Memory B cell (primary cell): ENCODE measurements around the gene ANP32A.

Source experiments
- ATAC-seq: fragments of 150-1000 bp; cut with Tn5 transposase; 2 replicates; pipeline ENCODE4 v1.10.0; 2021; ENCODE audit warnings: low read depth, mild to moderate bottlenecking, moderate library complexity
- DNase-seq, 2 donors: peaks; one replicate each; pipeline ENCODE4 v3.0.0; 2022; ENCODE audit warnings: low spot score in 2 of 2
- H3K27ac Mint-ChIP-seq: one replicate; pipeline ENCODE4 v1.8.0; 2022; ENCODE audit warnings: mild to moderate bottlenecking, moderate library complexity, mixed read lengths
- H3K27me3 Mint-ChIP-seq: one replicate; pipeline ENCODE4 v1.8.0; 2022; ENCODE audit warnings: mixed read lengths
- H3K36me3 Mint-ChIP-seq: one replicate; pipeline ENCODE4 v1.8.0; 2022; ENCODE audit warnings: mild to moderate bottlenecking, mixed read lengths
- H3K4me1 Mint-ChIP-seq: one replicate; pipeline ENCODE4 v1.8.0; 2022; ENCODE audit warnings: mixed read lengths
- H3K4me3 Mint-ChIP-seq: one replicate; pipeline ENCODE4 v1.8.0; 2022; ENCODE audit warnings: mild to moderate bottlenecking, moderate library complexity, mixed read lengths
- H3K9me3 Mint-ChIP-seq: one replicate; pipeline ENCODE4 v1.8.0; 2022; ENCODE audit warnings: mixed read lengths

The ANP32A gene

DNA sequence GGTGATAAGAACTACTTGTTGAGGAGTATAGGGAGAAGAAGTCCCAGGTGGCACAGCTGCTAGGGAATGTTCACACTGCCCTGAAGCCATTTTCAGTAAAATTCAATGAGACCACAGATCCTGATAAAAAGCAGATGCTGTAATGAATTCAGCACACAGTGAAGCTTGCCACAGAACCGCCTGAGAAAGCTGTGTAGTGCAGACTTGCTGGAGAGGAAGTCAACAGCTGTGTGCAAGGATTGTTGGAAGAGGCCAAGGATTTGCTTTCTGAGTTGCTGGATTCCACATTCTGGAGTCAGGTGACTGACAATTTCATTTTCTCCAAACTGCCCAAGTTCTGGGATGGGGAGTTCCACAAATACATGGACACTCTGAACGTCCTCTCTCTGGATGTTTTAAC, 70.9 kb downstream of the ANP32A start:
- no peaks in the 10 kb centered on the region for H3K9me3 Mint-ChIP-seq
- no peaks in the 10 kb centered on the region for H3K27me3 Mint-ChIP-seq
- no peaks in the 10 kb centered on the region for H3K36me3 Mint-ChIP-seq
- DNase-seq (no peak), ATAC-seq (no peak)
- no peak overlapping the region for H3K4me3 Mint-ChIP-seq
- peaks cover 2% of the 10 kb centered on the region for H3K4me1 Mint-ChIP-seq
- no peak overlapping the region for H3K27ac Mint-ChIP-seq

GRCh38 chr15:68749365-68749764, 71.3 kb downstream of the ANP32A start:
- Mint-ChIP-seq H3K9me3 (no peaks in the 10 kb centered on the region), H3K4me3 (no peak overlapping the region), H3K27ac (no peak overlapping the region), H3K4me1 (no peaks in the 10 kb centered on the region), H3K27me3 (peaks cover 2% of the 10 kb centered on the region), H3K36me3 (no peaks in the 10 kb centered on the region)
- ATAC-seq, result no peak
- no peak for DNase-seq

DNA sequence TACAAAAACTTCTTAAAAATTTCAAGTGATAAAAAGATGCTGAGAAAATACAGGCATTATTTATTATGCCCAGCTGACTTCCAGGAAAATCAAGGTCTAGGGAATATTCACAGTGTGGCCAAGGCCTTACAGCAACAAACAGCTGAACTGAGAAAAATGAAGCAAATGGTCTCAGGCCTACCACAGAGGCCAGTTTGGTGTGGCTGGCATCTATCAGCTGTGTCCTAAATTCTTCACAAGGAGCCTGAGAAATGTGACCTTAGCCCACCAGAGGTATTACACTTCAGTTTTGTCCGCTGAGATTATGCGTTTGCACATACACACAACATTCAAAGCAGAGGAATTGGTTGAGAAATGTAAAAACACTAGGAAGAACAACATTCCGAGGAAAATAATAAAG, 77.4 kb downstream of the ANP32A start:
- no peak overlapping the region for H3K4me3 Mint-ChIP-seq
- H3K27me3 Mint-ChIP-seq, result peaks cover 8% of the 10 kb centered on the region
- no peaks in the 10 kb centered on the region for H3K36me3 Mint-ChIP-seq
- ATAC-seq, result no peak
- no peaks in the 10 kb centered on the region for H3K9me3 Mint-ChIP-seq
- no peak overlapping the region for H3K27ac Mint-ChIP-seq
- DNase-seq, result no peak
- H3K4me1 Mint-ChIP-seq, result no peaks in the 10 kb centered on the region

GRCh38 chr15:68739390-68740080, 81.2 kb downstream of the ANP32A start:
- Mint-ChIP-seq H3K27me3 (peaks cover 6% of the 10 kb centered on the region), H3K27ac (no peak overlapping the region), H3K36me3 (no peaks in the 10 kb centered on the region), H3K9me3 (no peaks in the 10 kb centered on the region), H3K4me3 (no peak overlapping the region), H3K4me1 (peaks cover 8% of the 10 kb centered on the region)
- no peak for ATAC-seq
- no peak for DNase-seq

DNA sequence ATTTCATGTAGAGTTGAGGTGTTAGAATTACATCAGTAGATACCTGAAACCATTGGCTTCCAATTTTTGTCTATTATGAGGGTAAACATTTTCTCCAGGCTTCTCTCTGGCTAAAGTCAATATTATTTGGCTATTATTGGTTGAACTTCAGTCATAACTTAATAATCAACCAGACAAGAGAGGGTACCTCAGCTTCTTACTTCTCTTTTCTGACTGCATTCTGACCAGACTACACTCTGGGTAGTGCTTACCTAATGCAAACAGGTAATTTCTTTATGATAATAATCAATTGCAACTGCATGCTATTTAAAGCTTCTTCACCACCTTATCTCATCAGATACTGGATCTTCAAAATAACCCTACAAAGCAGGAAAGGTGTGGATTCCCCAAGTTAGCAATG, 85.1 kb downstream of the ANP32A start:
- ATAC-seq, result no peak
- Mint-ChIP-seq H3K9me3 (no peaks in the 10 kb centered on the region), H3K27me3 (peaks cover 6% of the 10 kb centered on the region), H3K4me3 (no peak overlapping the region), H3K27ac (no peak overlapping the region), H3K36me3 (no peaks in the 10 kb centered on the region), H3K4me1 (peaks cover 19% of the 10 kb centered on the region)
- DNase-seq, result no peak

- peak; percentile 85 for ATAC-seq
- Mint-ChIP-seq H3K27ac (no peak overlapping the region), H3K36me3 (no peaks in the 10 kb centered on the region), H3K9me3 (no peaks in the 10 kb centered on the region), H3K4me3 (no peak overlapping the region), H3K4me1 (peaks cover 19% of the 10 kb centered on the region), H3K27me3 (peaks cover 6% of the 10 kb centered on the region)
- DNase-seq, result no peak
These were observed 85.8 kb downstream of the ANP32A start for GRCh38 chr15:68734881-68735280.

DNA sequence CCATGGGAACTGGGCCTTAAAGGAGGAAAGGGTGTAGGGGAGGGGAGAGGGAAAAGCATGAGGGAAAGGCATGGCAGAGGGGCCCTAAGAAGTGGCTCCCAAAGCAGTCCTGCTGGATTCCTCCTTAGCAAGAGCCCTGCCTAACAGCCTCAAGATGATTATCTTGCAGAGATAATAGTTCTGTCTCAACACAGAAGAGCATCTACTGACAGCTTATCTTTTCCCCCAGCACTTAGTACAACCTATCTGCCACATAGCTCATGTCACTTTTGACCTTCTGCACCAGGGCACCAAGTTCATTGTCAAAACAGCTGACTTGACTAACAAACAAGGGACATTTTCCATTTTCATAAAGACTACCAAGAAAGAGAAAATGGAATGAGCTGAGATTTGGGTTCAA, 86.3 kb downstream of the ANP32A start:
- DNase-seq (no peak), ATAC-seq (no peak)
- Mint-ChIP-seq H3K9me3 (no peaks in the 10 kb centered on the region), H3K27ac (no peak overlapping the region), H3K36me3 (no peaks in the 10 kb centered on the region), H3K27me3 (peaks cover under 1% of the 10 kb centered on the region), H3K4me3 (no peak overlapping the region), H3K4me1 (peaks cover 19% of the 10 kb centered on the region)

DNA sequence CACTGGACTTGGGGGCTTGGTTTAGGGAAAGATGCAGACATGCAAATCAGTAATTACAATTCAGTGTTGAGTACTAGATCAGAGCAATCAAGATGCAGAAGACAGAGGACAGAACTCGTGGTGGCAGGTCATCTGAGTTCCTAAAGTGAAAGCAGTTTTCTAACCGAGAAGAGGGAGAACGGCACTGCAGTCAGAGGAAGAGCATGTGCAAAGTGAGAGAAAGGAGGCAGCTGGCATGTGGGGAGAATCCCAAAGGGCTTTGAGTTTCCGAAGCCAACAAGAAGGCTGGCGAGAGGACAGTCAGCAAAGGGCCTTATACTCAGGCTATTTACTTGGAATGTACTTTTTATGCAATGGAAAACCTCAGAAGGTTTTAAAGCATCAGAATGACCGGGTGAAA, 87.0 kb downstream of the ANP32A start:
- Mint-ChIP-seq H3K9me3 (no peaks in the 10 kb centered on the region), H3K27me3 (no peaks in the 10 kb centered on the region), H3K4me1 (peaks cover 19% of the 10 kb centered on the region), H3K36me3 (no peaks in the 10 kb centered on the region), H3K4me3 (no peak overlapping the region), H3K27ac (no peak overlapping the region)
- DNase-seq, result no peak
- ATAC-seq, result no peak

DNA sequence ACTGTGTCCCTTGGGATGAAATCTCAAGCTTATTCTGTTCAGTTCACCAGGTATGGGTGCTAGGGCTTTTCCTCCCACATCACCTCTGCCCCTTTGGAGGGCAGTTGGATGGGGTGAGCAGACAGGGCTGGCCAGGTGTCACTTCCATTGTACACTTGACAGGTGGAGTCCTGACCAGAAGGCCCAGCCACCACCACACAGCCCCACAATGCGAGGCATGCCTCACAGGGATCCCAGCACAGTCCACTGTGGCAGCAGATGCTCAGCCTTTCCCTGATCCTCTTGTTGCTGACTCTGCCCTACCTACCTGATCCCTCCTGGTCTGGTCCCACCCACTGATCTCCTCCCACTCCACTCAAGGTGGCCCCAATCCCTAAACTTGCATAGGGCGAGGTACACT, 88.2 kb downstream of the ANP32A start:
- H3K4me1 Mint-ChIP-seq, result peaks cover 19% of the 10 kb centered on the region
- ATAC-seq (no peak), DNase-seq (no peak)
- no peaks in the 10 kb centered on the region for H3K27me3 Mint-ChIP-seq
- H3K9me3 Mint-ChIP-seq, result no peaks in the 10 kb centered on the region
- no peaks in the 10 kb centered on the region for H3K36me3 Mint-ChIP-seq
- no peak overlapping the region for H3K27ac Mint-ChIP-seq
- H3K4me3 Mint-ChIP-seq, result no peak overlapping the region

- Mint-ChIP-seq H3K4me1 (peaks cover 19% of the 10 kb centered on the region), H3K9me3 (no peaks in the 10 kb centered on the region), H3K27ac (no peak overlapping the region), H3K4me3 (no peak overlapping the region), H3K27me3 (no peaks in the 10 kb centered on the region), H3K36me3 (no peaks in the 10 kb centered on the region)
- DNase-seq (no peak), ATAC-seq (no peak)
These were observed 89.5 kb downstream of the ANP32A start for GRCh38 chr15:68730976-68731897.

GRCh38 chr15:68730471-68730919, 90.2 kb downstream of the ANP32A start:
- H3K4me1 Mint-ChIP-seq, result peaks cover 17% of the 10 kb centered on the region
- no peak overlapping the region for H3K27ac Mint-ChIP-seq
- no peak overlapping the region for H3K4me3 Mint-ChIP-seq
- no peak for DNase-seq
- no peaks in the 10 kb centered on the region for H3K9me3 Mint-ChIP-seq
- H3K36me3 Mint-ChIP-seq, result no peaks in the 10 kb centered on the region
- no peak for ATAC-seq
- H3K27me3 Mint-ChIP-seq, result no peaks in the 10 kb centered on the region

- Mint-ChIP-seq H3K4me3 (no peak overlapping the region), H3K27ac (no peak overlapping the region)
- no peak for DNase-seq
These were observed 90.8 kb downstream of the ANP32A start for GRCh38 chr15:68729789-68730411.

More at GRCh38 chr15:68729789-68730411, 90.8 kb downstream of the ANP32A start:
- Mint-ChIP-seq H3K36me3 (no peaks in the 10 kb centered on the region), H3K27me3 (peaks cover 2% of the 10 kb centered on the region), H3K9me3 (no peaks in the 10 kb centered on the region), H3K4me1 (peaks cover 14% of the 10 kb centered on the region)
- ATAC-seq, result no peak
